NCI-H82 treated with DMSO at 0.1 percent for 48 hours (cell line): ENCODE results near the gene TRHDE.
A peak's percentile ranks its signal among the peaks of the same experiment; 100 is the strongest.

Experiments
- DNase-seq: peaks from one replicate; lab custom pipeline; 2025; ENCODE audit not compliant: unreplicated experiment; lab: John Stamatoyannopoulos, UW

TRHDE gene

DNA sequence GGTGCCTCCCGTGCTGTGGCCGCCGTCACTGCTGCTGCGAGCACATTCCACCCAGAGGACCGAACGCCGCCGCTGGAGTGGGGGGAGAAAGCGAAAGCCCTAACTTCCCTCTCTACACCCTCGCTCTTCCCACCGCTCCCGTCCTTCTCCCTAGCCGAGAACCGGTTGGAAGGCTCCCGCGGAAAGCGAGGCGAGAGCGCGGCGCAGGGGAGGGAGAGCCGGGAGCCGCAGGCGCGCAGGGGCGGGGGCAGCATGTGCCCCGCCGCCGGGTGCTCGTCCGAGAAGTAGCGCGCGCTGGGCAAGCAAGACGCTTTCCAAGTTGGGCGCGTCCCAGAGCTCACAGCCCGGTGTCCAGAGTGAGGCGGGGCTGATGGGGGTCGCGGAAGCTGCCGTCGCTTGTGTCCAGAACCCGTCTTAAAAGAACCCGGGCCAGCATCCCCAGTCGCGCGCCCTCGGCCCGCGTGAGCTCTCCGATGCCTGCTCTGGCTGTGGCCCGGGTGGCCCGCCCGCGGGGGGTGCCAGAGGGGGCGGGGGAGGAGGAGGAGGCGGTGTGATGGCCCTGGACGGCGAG lies at the start of gene TRHDE:
TSS of gene TRHDE (plus strand) at position 280 of the 571 bp plus-strand sequence. CDS start at position 554, 274 bp downstream.
- DNase-seq: no peak

- no peak for DNase-seq
These were observed 45.7 kb upstream of the TRHDE start for GRCh38 chr12:72226510-72226909.

DNA sequence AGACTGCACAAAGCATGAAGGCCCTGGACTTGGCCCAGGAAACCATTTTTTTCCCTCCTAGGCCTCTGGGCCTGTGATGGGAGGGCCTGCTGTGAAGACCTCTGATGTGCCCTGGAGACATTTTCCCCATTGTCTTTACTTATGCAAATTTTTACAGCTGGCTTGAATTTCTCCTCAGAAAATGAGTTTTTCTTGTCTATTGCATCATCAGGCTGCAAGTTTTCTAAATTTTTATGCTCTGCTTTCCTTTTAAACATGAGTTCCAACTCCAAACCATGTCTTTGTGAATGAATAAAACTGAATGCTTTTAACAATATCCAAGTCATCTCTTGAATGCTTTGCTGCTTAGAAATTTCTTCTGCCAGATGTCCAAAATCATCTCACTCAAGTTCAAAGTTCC lies 43.7 kb upstream of the TRHDE start:
- no peak for DNase-seq

- DNase-seq: no peak
These were observed 41.6 kb upstream of the TRHDE start for GRCh38 chr12:72230589-72230988.

- no peak for DNase-seq
These were observed 37.3 kb upstream of the TRHDE start for GRCh38 chr12:72234886-72235285.

DNA sequence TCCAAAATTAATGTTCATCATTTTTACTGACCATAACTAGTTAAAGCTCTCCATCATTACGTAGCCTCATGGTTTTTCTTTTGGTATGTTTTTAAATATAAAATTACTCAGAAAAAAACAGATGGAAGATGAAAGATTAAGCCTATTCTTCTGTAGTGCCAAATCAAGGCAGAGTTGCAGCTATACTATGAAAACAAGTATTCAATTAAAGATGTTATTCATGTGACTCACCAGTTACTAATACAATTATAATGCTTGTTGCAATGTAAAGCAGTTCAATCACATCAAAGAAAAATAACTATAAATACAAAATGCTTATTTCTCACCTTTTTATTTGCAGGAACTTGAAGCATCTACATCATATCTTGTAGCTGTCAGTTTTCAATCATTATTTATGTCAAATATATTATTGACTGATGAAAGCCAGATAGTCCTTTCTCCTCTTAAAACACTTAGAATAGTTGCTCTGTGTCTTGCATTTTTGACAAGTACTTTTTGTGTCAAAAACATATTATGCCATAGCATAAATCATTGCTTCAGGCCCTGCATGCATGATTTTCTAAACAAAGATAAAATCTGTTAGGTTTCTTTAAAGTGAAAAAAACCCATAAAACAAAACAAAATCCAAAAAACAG lies 36.0 kb upstream of the TRHDE start:
- no peak for DNase-seq

DNA sequence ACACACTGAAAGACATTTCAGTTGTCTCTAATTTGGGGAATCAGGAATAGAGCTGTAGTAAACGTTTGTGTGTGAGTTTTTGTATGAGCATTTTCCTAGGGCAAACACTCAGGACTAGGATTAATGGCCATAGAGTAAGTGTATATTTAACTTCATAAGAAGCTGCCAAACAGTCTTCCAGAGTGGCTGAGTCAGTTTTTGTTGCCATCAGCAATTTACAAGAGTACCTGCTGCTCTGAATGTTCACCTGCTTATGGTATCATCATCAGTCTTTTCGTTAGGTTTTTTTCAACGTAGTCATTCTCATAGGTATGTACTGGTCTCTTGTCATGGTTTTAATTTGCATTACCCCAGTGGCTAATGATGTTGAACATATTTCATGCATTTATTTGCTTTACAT lies 30.6 kb upstream of the TRHDE start:
- no peak for DNase-seq

GRCh38 chr12:72242946-72243345 lies 29.2 kb upstream of the TRHDE start:
- DNase-seq: no peak

- no peak for DNase-seq
These were observed 25.8 kb upstream of the TRHDE start for GRCh38 chr12:72246370-72246769.

- DNase-seq: no peak
These were observed 21.8 kb upstream of the TRHDE start for GRCh38 chr12:72250346-72250745.

DNA sequence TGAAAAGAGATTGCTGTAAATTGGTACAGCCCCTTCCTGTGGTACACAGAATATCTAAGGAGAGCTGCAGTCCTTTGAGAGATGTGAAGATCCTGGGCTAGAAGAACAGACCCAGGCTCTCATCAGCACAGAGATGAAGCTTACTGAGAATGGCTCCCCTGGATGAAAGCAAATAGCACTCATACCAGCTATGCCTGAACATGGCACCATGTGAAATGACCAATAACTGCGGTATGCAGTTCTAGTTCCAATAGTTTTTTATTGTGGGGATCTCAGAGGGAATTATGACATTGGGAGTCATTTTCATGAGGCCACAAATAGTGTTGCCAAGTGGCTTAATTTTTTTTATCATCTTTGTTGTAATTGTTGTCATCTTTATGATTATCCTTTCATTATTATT lies 15.4 kb upstream of the TRHDE start:
- DNase-seq: no peak

- DNase-seq: peak; percentile 40
These were observed 10.3 kb upstream of the TRHDE start for GRCh38 chr12:72261885-72262284.

DNA sequence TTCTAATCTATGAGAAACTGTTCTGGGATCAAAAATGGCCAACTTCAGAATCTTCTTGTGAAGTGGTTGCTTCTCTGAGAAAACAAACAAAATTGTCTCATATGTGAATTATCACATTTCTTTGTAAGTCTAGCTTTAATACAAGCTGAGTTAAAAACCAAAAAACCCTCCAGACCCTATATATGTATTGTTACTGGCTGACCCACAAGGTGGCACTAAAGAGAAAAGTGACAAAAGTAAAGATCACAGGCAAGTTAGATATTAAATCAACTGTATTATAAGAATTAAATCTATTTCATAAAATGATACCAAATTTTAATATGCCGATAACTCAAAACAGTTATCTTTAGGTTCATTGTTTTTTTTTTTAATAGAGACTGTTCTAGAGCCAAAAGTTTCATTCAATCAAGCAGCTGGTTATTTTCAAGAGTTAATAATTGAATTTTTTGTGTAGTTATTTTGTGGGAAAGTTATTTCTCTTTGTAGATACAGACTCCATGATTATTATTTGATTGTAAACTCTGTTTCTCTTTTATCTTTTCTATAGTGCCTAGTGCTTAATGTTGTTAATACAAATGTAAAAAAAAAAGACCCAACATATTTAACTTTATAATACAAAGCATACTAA lies 7.5 kb upstream of the TRHDE start:
- no peak for DNase-seq

DNA sequence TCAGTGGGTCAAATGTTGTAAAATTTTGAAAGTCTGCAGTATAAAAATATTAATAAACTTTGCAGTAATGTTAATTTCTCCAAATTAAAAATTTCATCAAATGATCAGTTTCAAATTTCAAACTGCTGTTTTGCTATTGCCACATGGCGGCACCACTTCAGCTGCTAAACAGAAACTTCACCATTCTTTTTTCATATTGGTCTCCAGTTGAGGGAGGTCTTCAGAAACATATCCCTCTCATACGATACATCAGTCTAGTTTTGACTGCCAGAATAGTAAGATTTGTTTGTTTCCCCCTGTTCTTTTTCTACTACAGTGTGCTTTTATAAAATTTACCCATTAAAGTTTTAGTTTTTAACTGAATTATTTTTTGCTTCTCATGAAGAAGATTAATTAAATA lies 4.2 kb upstream of the TRHDE start:
- no peak for DNase-seq

- no peak for DNase-seq
These were observed 3.8 kb upstream of the TRHDE start for GRCh38 chr12:72268386-72268785.

GRCh38 chr12:72269491-72269890 lies 2.7 kb upstream of the TRHDE start:
- DNase-seq: no peak

DNA sequence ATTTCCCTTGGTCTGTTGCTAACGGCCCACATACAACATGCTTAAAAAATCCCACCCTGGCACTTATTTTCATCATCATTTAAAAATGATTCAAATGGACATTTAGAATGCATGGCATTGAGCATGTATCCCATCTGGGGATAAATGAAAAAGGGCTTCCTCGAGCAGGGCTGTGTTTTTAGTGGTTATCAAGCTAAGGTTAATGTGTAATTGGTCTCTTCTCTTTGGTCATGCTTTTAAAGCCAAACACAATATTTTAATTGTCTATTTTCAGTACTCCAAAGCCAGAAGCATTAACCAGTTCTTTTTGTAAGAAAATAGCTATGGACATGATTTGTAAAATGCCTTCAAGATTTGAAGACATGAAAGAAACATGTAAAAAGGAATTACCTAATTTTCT lies 1.9 kb upstream of the TRHDE start:
- DNase-seq: no peak

- DNase-seq: no peak
These were observed 1.2 kb upstream of the TRHDE start for GRCh38 chr12:72270961-72271360.

DNA sequence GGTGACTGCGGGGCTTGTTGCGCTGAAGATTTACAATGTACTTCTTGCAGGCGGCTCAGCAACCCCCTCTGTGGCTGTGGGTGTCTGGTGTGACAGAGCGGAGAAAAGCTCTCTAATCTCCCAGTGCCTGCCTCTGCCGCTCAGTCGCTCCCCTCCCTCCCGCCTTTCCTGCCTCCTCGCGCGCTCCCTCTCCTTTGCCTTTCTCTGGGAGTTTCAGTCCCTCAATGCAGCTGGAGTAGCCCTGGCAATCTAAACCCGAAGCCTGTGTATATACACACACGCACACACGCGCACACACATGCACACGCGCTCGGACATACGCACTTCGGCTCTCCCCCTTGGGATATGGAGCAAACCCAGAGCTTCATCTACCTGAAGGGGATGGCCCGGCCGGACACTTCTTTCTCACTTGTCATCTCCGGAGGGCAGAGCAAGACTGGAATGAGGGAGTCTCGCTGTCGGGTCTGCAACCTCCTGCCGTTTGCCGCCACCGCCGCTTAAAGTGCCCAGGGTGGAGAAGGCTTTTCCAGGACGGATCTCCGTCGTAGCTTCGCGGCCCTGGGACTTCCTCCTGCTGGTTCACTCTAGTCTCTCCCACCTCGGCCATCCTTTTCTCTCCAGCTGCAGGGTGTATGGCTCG lies 599 bp upstream of the TRHDE start:
- peak; percentile 88 for DNase-seq

GRCh38 chr12:72272731-72273498 lies 745 bp downstream of the TRHDE start:
- peak; percentile 29 for DNase-seq

- DNase-seq: no peak
These were observed 1.3 kb downstream of the TRHDE start for GRCh38 chr12:72273499-72273837.
